GM19035 (cell line): Measurements from ENCODE around the gene PSEN1.

ENCODE experiments used
- ATAC-seq: cut with Tn5 transposase; IDR thresholded peaks from one replicate; pipeline ENCODE4 v1.9.1; 2021; ENCODE audit not compliant: unreplicated experiment

The PSEN1 gene

DNA sequence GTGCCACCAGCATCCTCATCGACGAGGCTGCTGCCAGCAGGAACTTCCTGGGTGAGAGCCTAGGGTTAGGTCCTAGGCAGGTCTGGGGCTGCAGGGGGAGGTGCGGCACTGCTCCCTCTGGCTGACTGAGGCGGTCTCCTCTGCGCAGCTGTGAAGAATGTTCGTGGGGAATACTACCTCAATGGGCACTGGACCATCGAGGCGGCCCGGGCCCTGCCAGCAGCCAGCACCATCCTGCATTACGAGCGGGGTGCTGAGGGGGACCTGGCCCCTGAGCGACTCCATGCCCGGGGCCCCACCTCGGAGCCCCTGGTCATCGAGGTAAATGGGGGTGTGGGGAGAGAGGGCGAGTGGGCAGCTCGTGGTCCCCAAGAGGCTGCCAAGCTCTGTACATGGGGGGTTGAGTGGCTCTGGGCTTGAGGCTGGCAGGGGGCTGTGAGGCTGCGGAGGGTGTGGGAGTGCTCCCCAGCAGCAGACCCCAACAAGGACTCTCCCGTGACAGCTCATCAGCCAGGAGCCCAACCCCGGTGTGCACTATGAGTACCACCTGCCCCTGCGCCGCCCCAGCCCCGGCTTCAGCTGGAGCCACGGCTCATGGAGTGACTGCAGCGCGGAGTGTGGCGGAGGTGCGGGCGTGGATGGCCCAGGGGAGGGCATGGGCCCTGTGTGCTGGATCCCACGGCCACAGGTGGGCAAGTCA, 115.4 kb downstream of the PSEN1 start:
- no peak for ATAC-seq

DNA sequence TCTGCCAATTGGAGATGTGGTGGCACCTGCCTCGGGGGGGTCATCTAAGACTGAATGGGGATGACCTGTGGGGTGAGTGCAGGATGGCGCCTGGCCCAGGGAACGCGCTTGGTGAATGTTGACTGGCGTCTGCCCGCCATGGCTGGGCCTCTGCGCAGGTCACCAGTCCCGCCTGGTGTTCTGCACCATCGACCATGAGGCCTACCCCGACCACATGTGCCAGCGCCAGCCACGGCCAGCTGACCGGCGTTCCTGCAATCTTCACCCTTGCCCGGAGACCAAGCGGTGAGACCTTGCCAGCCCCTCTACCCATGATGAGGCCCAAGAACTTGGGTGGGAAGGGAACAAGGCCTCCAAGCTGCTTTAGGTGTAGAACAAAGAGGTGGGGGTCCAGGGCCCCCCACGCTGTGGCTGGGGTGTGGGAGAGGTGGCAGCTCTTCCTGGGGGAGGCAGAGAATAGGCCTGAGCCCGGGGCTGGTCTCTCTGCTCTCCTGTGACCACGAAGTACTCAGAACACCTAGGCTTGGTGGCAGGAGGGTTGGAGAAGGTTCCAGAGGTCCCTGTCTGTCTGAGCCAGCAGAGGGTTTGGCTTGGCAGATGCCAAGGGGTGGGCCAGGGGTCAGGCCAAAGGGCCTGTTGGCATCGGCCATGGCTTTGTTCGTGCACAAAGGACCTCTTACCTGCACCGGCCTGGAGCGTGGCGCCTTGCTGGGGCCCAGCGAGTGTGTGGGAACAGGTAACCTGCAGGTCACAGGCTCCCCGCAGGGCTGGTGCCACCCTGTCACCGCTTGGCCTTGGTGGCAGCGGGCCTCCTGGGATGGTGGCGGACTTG, 116.4 kb downstream of the PSEN1 start:
- ATAC-seq = no peak

DNA sequence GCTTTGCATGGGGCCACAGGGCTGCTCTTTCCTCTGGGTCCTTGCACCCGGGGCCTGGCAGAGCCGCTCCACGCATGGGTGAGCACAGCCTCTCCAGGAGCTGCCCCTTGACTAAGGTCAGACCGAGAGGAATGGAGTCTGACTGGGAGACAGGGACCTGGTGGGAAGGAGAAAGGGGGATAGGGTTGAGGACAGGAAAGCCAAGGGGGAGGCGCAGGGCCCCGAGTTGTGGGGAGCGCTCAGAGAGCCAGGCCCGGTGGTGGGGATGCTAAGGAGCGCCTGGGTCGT, 117.0 kb downstream of the PSEN1 start:
- no peak for ATAC-seq

DNA sequence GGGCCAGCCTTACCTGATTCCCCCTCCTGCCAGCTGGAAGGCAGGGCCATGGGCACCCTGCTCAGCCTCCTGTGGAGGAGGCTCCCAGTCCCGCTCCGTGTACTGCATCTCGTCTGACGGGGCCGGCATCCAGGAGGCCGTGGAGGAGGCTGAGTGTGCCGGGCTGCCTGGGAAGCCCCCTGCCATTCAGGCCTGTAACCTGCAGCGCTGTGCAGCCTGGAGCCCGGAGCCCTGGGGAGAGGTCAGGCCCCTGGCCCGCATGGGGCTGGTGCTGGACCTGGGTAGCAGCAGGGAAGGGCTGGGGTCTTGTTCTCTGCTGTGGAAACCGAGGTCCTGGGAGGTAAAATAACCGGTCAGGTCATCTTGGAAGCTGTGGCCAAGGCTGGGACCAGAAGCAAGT, 117.4 kb downstream of the PSEN1 start:
- ATAC-seq = no peak

DNA sequence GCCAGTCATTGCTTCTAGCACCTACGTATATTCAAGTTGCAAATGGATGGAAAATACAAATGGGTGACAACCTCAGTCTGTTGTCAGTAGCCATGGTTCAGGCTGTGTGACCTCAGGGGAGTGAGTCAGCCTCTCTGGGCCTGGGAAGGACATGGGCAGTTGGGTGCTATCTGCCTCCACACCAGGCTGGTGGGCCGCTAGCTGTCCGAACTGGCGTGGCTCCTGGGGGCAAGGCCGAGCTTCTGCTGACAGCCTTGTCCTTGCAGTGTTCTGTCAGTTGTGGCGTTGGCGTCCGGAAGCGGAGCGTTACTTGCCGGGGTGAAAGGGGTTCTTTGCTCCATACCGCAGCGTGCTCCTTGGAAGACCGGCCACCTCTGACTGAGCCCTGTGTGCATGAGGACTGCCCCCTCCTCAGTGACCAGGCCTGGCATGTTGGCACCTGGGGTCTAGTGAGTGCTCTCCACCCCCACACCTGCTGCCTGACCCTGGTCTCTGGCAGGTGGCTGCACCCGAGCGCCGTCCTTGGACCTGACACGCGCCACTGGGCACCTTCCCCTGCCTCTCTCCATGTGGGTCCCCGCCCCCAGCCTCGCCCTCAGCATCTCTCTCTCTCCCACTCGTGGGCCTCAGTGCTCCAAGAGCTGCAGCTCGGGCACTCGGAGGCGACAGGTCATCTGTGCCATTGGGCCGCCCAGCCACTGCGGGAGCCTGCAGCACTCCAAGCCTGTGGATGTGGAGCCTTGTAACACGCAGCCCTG, 118.1 kb downstream of the PSEN1 start:
- no peak for ATAC-seq

DNA sequence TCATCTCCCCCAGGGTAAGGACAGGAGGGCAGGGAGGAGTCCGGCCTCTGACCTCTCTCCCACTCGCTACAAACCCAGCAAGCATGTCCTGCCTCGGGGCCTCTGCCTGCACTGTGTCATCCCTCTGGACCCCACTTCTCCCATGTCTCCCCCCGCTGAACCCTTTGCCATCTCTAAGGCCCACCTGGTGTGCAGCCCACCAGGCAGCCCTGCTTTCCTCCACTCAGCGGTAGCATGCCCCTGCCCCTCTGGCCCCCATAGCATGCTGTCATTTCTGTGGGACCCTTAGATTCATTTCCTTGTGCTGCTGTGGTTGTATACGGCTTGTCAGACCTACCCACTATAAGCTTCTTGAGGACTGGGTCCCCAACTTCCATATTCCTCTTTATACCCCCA, 118.7 kb downstream of the PSEN1 start:
- no peak for ATAC-seq

DNA sequence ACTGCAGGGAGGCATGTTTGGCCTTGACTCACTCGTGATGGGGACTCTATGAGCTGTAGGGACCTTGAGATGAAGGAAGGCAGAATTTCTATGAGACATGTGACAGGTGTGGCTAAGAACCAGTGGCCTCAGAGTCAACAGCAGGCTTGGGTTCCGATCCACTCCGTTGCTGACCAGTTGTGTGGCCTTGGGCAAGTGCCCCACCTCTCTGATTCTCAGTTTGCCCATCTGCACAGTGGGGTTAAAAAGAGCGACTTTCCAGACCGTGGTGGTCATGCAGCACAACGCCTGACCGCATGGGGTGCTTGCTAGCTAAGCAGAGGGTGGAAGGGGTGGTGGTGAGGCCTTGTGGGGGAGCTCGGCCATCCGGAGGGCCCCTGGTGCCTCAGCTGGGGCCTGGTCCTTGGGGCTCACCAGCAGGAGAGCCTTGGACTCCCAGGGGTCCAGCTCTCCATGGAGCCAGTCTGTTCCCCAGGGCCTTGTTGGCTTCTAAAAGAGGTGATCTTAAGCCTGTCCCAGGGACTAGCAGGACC, 119.5 kb downstream of the PSEN1 start:
- ATAC-seq = no peak

DNA sequence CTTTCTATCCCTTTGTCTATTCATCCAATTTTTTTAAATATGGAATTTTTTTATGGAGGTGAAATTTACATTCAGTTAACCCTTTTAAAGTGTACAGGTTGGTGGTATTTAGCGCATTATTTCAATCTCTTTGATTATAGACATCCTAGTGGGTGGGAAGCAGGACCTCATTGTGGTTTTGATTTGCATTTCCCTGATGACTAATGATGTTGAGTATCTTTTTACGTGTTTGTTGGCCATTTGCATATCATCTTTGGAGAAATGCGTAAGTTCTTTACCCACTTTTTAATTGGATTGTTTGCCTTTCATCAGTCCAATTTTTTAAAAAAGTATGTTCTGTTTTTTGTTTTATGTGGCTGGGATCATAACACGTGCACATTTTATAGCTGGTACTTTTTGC, 121.8 kb downstream of the PSEN1 start:
- ATAC-seq = no peak

DNA sequence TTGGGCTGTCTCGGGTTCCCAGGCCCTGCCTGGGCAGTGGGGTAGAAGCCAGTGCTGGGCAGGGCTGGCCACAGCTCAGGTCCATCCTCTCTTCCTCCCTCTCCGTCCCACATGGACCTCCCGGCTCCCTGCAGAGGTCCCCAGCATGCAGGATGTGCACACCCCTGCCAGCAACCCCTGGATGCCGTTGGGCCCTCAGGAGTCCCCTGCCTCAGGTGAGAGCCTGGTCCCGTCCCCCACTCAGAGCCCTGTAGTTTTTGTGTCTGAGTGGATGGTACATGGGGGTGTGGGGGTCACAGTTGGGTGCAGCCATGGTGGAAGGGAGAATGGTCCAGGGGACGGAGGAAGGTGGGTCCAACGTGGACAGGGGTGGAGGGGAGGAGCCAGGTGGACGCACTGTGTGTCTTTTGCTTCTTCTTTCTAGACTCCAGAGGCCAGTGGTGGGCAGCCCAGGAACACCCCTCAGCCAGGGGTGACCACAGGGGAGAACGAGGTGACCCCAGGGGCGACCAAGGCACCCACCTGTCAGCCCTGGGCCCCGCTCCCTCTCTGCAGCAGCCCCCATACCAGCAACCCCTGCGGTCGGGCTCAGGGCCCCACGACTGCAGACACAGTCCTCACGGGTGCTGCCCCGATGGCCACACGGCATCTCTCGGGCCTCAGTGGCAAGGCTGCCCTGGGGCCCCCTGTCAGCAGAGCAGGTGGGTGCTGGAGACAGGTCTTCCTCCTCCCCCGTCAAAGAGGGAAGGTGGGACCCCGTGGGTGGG, 122.7 kb downstream of the PSEN1 start:
- no peak for ATAC-seq

DNA sequence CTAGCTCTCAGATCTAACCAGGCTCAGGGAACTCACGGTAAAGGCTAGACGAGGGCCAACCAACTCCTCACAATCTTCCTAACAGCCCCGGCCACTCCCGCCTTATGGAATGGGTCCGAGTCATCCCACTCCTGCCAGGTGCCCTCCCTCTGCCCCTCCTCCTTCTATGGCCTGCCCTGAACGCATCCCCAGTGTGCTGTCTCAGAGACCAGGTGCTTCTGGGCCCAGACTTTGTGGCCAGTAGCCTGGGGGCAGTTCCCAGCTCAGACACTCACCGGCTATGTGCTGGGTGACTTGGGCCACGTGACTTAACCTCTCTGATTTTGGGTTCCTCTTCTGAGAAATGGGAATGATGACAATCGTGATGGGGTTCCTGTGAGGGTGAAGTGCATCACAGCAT, 123.5 kb downstream of the PSEN1 start:
- no peak for ATAC-seq

DNA sequence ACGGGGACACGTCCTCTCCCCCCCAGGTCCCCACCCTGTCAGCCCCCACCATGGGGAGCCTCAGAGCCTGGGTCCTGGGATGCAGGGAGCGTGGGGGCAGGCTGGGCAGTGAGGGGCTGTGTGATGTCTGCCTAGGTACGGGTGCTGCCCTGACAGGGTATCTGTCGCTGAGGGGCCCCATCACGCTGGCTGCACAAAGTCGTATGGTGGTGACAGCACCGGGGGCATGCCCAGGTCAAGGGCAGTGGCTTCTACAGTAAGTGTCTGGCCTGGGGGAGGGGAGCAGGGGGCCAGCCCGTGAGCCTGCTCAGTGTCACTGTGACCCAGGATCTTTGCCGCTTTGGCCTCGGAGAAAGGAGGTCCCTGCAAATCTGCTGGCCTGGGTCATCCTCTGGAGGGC, 124.3 kb downstream of the PSEN1 start:
- ATAC-seq = no peak

DNA sequence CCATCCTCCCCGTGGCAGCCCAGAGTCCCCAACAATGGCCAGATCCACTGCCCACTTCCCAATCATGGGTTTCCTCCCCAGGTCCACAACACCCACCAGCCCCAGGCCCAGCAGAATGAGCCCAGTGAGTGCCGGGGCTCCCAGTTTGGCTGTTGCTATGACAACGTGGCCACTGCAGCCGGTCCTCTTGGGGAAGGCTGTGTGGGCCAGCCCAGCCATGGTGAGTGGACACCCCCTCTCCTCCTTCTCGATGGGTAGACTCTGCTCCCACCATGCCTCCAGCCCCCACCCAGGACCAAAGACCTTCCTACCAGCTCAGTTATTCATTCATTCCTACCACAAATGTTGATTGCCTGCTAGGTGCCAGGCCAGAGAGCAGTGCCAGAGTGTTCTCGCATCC, 124.8 kb downstream of the PSEN1 start:
- no peak for ATAC-seq

DNA sequence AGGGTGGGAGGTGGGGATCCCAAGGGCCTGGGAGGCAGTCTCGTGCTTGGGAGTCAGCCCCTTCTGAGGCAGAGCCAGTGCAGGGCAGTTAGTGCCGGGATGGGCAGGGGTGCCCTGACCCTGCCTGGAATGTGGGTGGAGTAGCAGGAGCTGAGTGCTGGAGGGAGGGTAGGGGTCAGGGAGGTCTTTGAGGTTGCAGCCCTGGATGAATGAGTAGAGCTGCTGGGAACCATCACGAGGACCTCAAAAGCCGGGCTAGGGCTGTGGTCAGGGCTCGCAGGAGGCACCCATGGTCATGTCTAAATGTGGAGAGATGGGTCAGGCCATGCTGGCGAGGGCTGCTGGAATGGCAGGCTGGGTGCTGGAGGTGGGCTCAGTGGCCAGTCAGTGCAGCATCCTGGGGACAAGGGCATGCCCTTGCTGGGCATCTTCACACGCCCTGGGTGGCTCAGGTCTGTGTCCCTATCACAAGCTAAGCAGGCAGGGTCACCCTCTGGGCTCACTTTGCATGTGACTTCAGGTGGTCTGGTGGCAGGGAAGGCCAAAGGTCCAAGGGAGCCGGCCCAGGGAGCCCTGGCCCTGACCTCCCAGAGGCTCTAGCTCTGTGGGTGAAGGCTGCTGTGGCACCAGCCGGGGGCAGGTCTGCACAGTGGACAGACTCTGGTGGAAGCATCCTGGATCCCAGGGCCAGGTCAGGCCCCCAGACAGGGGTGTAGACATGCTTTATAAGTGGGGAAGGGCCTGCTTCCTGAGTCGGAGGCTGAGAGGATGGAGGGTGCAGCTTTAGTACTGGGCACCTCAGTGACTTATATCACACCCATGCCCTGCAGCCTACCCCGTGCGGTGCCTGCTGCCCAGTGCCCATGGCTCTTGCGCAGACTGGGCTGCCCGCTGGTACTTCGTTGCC, 125.5 kb downstream of the PSEN1 start:
- ATAC-seq = no peak

DNA sequence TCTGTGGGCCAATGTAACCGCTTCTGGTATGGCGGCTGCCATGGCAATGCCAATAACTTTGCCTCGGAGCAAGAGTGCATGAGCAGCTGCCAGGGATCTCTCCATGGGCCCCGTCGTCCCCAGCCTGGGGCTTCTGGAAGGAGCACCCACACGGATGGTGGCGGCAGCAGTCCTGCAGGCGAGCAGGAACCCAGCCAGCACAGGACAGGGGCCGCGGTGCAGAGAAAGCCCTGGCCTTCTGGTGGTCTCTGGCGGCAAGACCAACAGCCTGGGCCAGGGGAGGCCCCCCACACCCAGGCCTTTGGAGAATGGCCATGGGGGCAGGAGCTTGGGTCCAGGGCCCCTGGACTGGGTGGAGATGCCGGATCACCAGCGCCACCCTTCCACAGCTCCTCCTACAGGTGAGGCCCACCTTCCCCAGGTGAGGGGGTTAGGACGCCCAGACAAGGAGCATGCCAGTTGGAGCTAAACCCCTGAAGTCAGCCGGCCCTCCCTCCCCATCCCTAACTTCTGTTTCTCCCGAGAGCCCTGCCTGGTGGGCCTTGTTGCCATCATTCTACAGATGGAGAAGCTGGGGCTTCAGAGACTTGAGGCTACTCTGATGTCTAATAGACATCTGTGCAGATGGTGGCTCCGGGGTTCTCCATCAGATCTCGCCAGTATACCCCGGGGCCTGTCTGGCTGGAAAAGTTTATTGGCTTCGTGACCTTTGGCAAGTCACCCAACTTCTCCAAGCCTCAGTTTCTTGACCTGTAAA, 126.3 kb downstream of the PSEN1 start:
- no peak for ATAC-seq

DNA sequence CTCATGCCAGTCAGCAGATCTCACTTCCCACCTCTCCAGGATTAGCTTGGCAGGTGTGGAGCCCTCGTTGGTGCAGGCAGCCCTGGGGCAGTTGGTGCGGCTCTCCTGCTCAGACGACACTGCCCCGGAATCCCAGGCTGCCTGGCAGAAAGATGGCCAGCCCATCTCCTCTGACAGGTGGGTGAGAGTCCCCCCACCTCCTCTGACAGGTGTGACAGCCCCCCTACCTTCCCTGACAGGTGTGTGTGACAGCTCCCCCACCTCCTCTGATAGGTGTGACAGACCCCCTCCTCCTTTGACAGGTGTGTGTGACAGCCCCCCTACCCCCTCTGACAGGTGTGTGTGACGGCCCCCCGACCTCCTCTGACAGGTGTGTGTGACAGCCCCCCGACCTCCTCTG, 127.3 kb downstream of the PSEN1 start:
- no peak for ATAC-seq

DNA sequence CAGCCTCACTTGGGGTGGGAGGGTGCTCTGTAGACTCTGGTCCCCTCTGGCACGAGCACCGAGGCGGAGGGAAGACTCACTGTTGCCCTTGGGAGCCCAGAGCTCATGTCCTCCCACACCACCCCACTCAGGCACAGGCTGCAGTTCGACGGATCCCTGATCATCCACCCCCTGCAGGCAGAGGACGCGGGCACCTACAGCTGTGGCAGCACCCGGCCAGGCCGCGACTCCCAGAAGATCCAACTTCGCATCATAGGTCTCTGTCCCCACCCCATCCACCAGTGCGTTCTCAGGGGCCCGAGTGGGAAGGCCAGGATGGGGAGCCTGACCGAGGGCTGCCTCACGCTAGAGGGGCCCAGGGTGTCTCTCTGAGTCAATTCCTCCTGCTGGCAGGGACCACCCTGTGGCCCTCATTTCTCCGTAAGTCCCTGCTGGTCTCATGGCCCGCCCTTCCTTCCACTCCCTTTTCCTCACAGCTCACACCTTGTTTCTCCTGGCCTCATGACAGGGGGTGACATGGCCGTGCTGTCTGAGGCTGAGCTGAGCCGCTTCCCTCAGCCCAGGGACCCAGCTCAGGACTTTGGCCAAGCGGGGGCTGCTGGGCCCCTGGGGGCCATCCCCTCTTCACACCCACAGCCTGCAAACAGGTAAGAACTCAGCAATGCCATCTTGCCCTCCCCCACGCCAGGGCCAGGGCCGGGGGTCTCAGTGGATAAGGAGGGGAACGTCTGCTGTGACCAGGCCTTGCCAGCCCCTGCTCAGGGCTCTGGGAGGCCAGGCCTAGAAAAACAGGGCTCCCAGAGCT, 128.0 kb downstream of the PSEN1 start:
- no peak for ATAC-seq

DNA sequence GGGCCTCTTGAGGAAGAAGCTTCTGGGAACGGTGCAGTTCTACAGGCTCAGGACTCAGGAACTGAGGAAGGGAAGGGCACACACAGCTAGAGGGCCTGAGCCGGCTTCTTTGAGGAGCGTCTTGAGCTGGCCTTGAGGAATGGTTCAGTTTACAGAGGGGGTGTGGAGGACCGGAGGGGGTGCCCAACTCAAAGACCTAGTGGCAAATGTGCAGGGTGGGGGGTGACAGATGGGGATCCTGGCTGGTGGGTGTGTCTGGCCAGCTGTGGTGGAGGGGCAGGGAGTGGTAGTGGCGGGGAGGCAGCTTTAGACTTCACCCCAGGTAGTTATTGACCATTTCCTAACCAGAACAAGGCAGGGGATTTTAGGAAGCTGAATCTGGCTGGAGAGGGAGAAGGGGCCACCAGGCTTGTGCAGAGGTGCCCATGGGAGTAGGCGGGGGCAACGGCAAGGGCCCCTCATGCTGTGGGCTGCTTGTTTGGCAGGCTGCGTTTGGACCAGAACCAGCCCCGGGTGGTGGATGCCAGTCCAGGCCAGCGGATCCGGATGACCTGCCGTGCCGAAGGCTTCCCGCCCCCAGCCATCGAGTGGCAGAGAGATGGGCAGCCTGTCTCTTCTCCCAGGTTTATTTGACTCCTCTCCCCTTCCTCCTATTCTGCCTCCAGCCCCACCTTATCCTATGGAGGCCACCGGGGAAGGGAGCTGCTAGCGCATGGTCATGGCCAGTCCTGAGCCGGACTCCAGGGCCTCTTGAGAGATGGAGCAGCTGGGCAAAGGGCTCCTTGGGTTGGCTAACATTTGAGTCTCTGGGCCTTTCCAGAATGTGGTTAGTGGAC, 128.8 kb downstream of the PSEN1 start:
- ATAC-seq = no peak

DNA sequence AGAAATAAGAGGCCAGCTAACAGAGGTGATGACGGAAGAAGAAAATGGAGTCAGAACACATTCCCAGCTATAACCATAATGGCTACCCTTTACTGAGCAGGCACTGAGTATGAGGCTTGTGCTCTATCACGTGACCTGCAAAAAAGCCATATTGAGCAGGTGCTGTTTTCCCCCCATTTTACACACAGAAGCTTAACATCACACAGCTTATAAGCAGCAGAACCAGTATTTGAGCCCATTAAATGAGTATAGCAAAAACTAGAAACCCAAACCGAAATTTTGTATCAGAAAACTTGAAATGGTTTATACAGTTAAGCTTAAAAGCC, 129.4 kb downstream of the PSEN1 start:
- no peak for ATAC-seq
